ENCODE measurements around the gene LRRC8D. TPM values are rescaled to one million over a fixed set of nuclear protein-coding genes. Genes with fewer than 3 reads are reported as not detected.
A peak's percentile ranks its signal among the peaks of the same experiment; 100 is the strongest.

The LRRC8D gene
- polyA plus RNA-seq, 3 donors: 28.0 to 43.8 (median 42.9) TPM

- peaks cover 15% of the 10 kb centered on the region for H3K4me1 Mint-ChIP-seq
- no peak overlapping the region for H3K4me3 Mint-ChIP-seq
- TF ChIP-seq, protein P1, sequence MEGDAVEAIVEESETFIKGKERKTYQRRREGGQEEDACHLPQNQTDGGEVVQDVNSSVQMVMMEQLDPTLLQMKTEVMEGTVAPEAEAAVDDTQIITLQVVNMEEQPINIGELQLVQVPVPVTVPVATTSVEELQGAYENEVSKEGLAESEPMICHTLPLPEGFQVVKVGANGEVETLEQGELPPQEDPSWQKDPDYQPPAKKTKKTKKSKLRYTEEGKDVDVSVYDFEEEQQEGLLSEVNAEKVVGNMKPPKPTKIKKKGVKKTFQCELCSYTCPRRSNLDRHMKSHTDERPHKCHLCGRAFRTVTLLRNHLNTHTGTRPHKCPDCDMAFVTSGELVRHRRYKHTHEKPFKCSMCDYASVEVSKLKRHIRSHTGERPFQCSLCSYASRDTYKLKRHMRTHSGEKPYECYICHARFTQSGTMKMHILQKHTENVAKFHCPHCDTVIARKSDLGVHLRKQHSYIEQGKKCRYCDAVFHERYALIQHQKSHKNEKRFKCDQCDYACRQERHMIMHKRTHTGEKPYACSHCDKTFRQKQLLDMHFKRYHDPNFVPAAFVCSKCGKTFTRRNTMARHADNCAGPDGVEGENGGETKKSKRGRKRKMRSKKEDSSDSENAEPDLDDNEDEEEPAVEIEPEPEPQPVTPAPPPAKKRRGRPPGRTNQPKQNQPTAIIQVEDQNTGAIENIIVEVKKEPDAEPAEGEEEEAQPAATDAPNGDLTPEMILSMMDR (IDR thresholded peaks at IDR 0.05): no peak
- intact Hi-C loops (cut with micrococcal nuclease): loop anchor here in 1 of 2 donors (10.0 kb wide), 1 partner anchor 46 kb away; no protein-coding TSS in a partner anchor
- WGBS (ENCODE audit: insufficient coverage): 100% methylated on average over 1 of the region's 4 CpGs
- H3K9me3 Mint-ChIP-seq: no peaks in the 10 kb centered on the region
- no peaks in the 10 kb centered on the region for H3K27me3 Mint-ChIP-seq (ENCODE audit: low read depth in 3 of 3)
- Histone ChIP-seq H3K4me1 (ENCODE audit: control insufficient read depth in 1 of 2, insufficient read depth in 2 of 2, low read length in 2 of 2) (peaks cover 8 to 10% of the 10 kb centered on the region in 2 donors), H3K4me3 (replicated peaks in 1 of 3; ENCODE audit: low read depth in 2 of 3, low read length in 3 of 3) (no peak overlapping the region), H3K79me2 (ENCODE audit: insufficient read depth, low read length) (peaks cover 99% of the 10 kb centered on the region), H4K20me1 (ENCODE audit: insufficient read depth, low read length) (peaks cover 100% of the 10 kb centered on the region), H3K9me3 (replicated peaks in 1 of 2; ENCODE audit: control insufficient read depth in 1 of 2, insufficient read depth in 1 of 2, low read length in 2 of 2) (no peaks in the 10 kb centered on the region), H2AFZ (ENCODE audit: insufficient read depth, low read depth, low read length, poor library complexity, severe bottlenecking) (no peak overlapping the region), H3K27ac (ENCODE audit: low read depth in 1 of 2, low read length in 2 of 2) (no peak overlapping the region), H3K36me3 (replicated peaks in 1 of 2; ENCODE audit: control insufficient read depth in 1 of 2, insufficient read depth in 2 of 2, low read length in 2 of 2) (peaks cover 48 to 95% of the 10 kb centered on the region in 2 donors), H3K27me3 (ENCODE audit: control insufficient read depth in 2 of 2, insufficient read depth in 2 of 2, low read length in 2 of 2) (no peaks in the 10 kb centered on the region), H3K9ac (ENCODE audit: insufficient read depth, low read length, poor library complexity, severe bottlenecking) (no peak overlapping the region), H3K4me2 (replicated peaks; ENCODE audit: extremely low read depth, low read length, poor library complexity, severe bottlenecking) (no peak overlapping the region)
- DNase-seq: no peak
- H3K36me3 Mint-ChIP-seq: peaks cover 37 to 46% of the 10 kb centered on the region in 2 donors
- peak overlapping the region in 1 of 7 donors; percentile 78 for H3K27ac Mint-ChIP-seq
These were observed 30.1 kb downstream of the LRRC8D start for GRCh38 chr1:89850844-89851415.

GRCh38 chr1:89854140-89854539 lies 33.3 kb downstream of the LRRC8D start:
- no peak overlapping the region for H3K27ac Mint-ChIP-seq
- Histone ChIP-seq H3K36me3 (replicated peaks in 1 of 2; ENCODE audit: control insufficient read depth in 1 of 2, insufficient read depth in 2 of 2, low read length in 2 of 2) (peaks cover 56 to 95% of the 10 kb centered on the region in 2 donors), H3K9ac (ENCODE audit: insufficient read depth, low read length, poor library complexity, severe bottlenecking) (no peak overlapping the region), H2AFZ (ENCODE audit: insufficient read depth, low read depth, low read length, poor library complexity, severe bottlenecking) (no peak overlapping the region), H3K4me2 (replicated peaks; ENCODE audit: extremely low read depth, low read length, poor library complexity, severe bottlenecking) (no peak overlapping the region), H3K27ac (ENCODE audit: low read depth in 1 of 2, low read length in 2 of 2) (peak overlapping the region in 1 of 2 donors; percentile 55), H3K4me1 (ENCODE audit: control insufficient read depth in 1 of 2, insufficient read depth in 2 of 2, low read length in 2 of 2) (no peaks in the 10 kb centered on the region), H3K9me3 (replicated peaks in 1 of 2; ENCODE audit: control insufficient read depth in 1 of 2, insufficient read depth in 1 of 2, low read length in 2 of 2) (no peaks in the 10 kb centered on the region), H3K27me3 (ENCODE audit: control insufficient read depth in 2 of 2, insufficient read depth in 2 of 2, low read length in 2 of 2) (no peaks in the 10 kb centered on the region), H3K79me2 (ENCODE audit: insufficient read depth, low read length) (peaks cover 95% of the 10 kb centered on the region), H3K4me3 (replicated peaks in 1 of 3; ENCODE audit: low read depth in 2 of 3, low read length in 3 of 3) (no peak overlapping the region), H4K20me1 (ENCODE audit: insufficient read depth, low read length) (peaks cover 94% of the 10 kb centered on the region)
- H3K4me3 Mint-ChIP-seq: no peak overlapping the region
- no peaks in the 10 kb centered on the region for H3K27me3 Mint-ChIP-seq (ENCODE audit: low read depth in 3 of 3)
- 100% methylated on average over 2 of the region's 2 CpGs for WGBS (ENCODE audit: insufficient coverage)
- no peaks in the 10 kb centered on the region for H3K4me1 Mint-ChIP-seq
- TF ChIP-seq, protein P1 (IDR thresholded peaks at IDR 0.05): no peak
- DNase-seq: no peak
- peaks cover 34 to 39% of the 10 kb centered on the region in 2 donors for H3K36me3 Mint-ChIP-seq
- no peaks in the 10 kb centered on the region for H3K9me3 Mint-ChIP-seq
- intact Hi-C loops (cut with micrococcal nuclease): loop anchor here in 1 of 2 donors (10.0 kb wide), 1 partner anchor 49 kb away; no protein-coding TSS in a partner anchor
